NOMO-1 treated with dmso at 0.1 percent for 144 hours (cell line): Measurements from ENCODE around the gene SLC6A11.

ENCODE experiments used
- DNase-seq: peaks from one replicate; lab custom pipeline; 2025; ENCODE audit not compliant: unreplicated experiment; lab: John Stamatoyannopoulos, UW

SLC6A11 gene

GRCh38 chr3:10883478-10884234, 67.6 kb downstream of the SLC6A11 start:
- no peak for DNase-seq

- no peak for DNase-seq
These were observed 71.0 kb downstream of the SLC6A11 start for GRCh38 chr3:10887015-10887414.

- no peak for DNase-seq
These were observed 72.6 kb downstream of the SLC6A11 start for GRCh38 chr3:10888518-10889090.

- no peak for DNase-seq
These were observed 73.4 kb downstream of the SLC6A11 start for GRCh38 chr3:10889206-10889960.

- no peak for DNase-seq
These were observed 74.6 kb downstream of the SLC6A11 start for GRCh38 chr3:10890665-10891064.

- DNase-seq: no peak
These were observed 76.6 kb downstream of the SLC6A11 start for GRCh38 chr3:10892622-10893021.

GRCh38 chr3:10901296-10901945, 85.4 kb downstream of the SLC6A11 start:
- DNase-seq: no peak

GRCh38 chr3:10907262-10907661, 91.2 kb downstream of the SLC6A11 start:
- no peak for DNase-seq

- no peak for DNase-seq
These were observed 94.3 kb downstream of the SLC6A11 start for GRCh38 chr3:10910367-10910766.

- no peak for DNase-seq
These were observed 95.4 kb downstream of the SLC6A11 start for GRCh38 chr3:10911350-10912002.

- DNase-seq: no peak
These were observed 96.8 kb downstream of the SLC6A11 start for GRCh38 chr3:10912786-10913185.

- no peak for DNase-seq
These were observed 99.3 kb downstream of the SLC6A11 start for GRCh38 chr3:10915376-10915775.

- DNase-seq: no peak
These were observed 101.1 kb downstream of the SLC6A11 start for GRCh38 chr3:10917176-10917575.

GRCh38 chr3:10918011-10918410, 102.0 kb downstream of the SLC6A11 start:
- DNase-seq: no peak

GRCh38 chr3:10919636-10920035, 103.6 kb downstream of the SLC6A11 start:
- no peak for DNase-seq

- no peak for DNase-seq
These were observed 109.6 kb downstream of the SLC6A11 start for GRCh38 chr3:10925436-10926255.

- DNase-seq: no peak
These were observed 110.3 kb downstream of the SLC6A11 start for GRCh38 chr3:10926256-10926810.

- DNase-seq: no peak
These were observed 110.9 kb downstream of the SLC6A11 start for GRCh38 chr3:10926811-10927521.

GRCh38 chr3:10927551-10927950, 111.5 kb downstream of the SLC6A11 start:
- DNase-seq: no peak
